Loucy (cell line): ENCODE measurements around the gene GULP1.

Experiments used
- H2AFZ ChIP-seq: fragments of 200-600 bp; sonication (generic); 2 replicates; pipeline ENCODE4 v1.6.0; 2016; ENCODE audit warnings: antibody characterized with exemption, mild to moderate bottlenecking, low read length, moderate library complexity
- H3F3A ChIP-seq: fragments of 200-600 bp; 2 replicates; pipeline ENCODE4 v1.6.0; 2016; ENCODE audit warnings: antibody characterized with exemption, low read depth, mild to moderate bottlenecking
- H3K27me3 ChIP-seq: fragments of 200-600 bp; sonication (generic); 2 replicates; pipeline ENCODE4 v1.6.1; 2014; ENCODE audit warnings: low read length, mild to moderate bottlenecking; ENCODE audit not compliant: insufficient read depth, poor library complexity, severe bottlenecking
- H3K36me3 ChIP-seq: fragments of 200-600 bp; sonication (generic); 2 replicates; pipeline ENCODE4 v1.6.1; 2016; ENCODE audit warnings: low read length; ENCODE audit not compliant: insufficient read depth
- H3K4me1 ChIP-seq: fragments of 200-600 bp; sonication (generic); 2 replicates; pipeline ENCODE4 v1.5.1; 2014; ENCODE audit warnings: low read length, mild to moderate bottlenecking; ENCODE audit not compliant: insufficient read depth, poor library complexity, severe bottlenecking
- H3K4me2 ChIP-seq: fragments of 200-600 bp; sonication (generic); 2 replicates; pipeline ENCODE4 v1.6.0; 2014; ENCODE audit warnings: antibody characterized with exemption, low read length, low read depth, mild to moderate bottlenecking; ENCODE audit not compliant: poor library complexity, severe bottlenecking
- H3K4me3 ChIP-seq: fragments of 200-600 bp; sonication (generic); 2 replicates; pipeline ENCODE4 v1.5.1; 2014; ENCODE audit warnings: low read length, mild to moderate bottlenecking, mixed read lengths; ENCODE audit not compliant: poor library complexity, severe bottlenecking
- H3K79me2 ChIP-seq: fragments of 200-600 bp; sonication (generic); 2 replicates; pipeline ENCODE4 v1.6.1; 2014; ENCODE audit warnings: low read length; ENCODE audit not compliant: insufficient read depth
- H3K9ac ChIP-seq: fragments of 200-600 bp; sonication (generic); 2 replicates; pipeline ENCODE4 v1.6.0; 2014; ENCODE audit warnings: mild to moderate bottlenecking, low read depth, low read length, moderate library complexity; ENCODE audit not compliant: poor library complexity, severe bottlenecking
- H3K9me2 ChIP-seq: fragments of 200-600 bp; sonication (generic); replicated peaks from 2 replicates; pipeline ENCODE4 v1.6.1; 2016; ENCODE audit warnings: low read depth, low read length, mixed read lengths
- H3K9me3 ChIP-seq: fragments of 200-600 bp; sonication (generic); 2 replicates; pipeline ENCODE4 v1.6.1; 2014; ENCODE audit warnings: mild to moderate bottlenecking, antibody characterized with exemption, low read length, low read depth; ENCODE audit not compliant: insufficient read depth
- H4K20me1 ChIP-seq: fragments of 200-600 bp; sonication (generic); 2 replicates; pipeline ENCODE4 v1.6.0; 2014; ENCODE audit warnings: antibody characterized with exemption, low read length, mild to moderate bottlenecking; ENCODE audit not compliant: insufficient read depth, poor library complexity, severe bottlenecking
- CTCF ChIP-seq: fragments of 200-600 bp; sonication (generic); conservative IDR thresholded peaks from 2 replicates; pipeline ENCODE4 v1.5.1; 2014; ENCODE audit warnings: mild to moderate bottlenecking, antibody characterized with exemption, low read length
- EZH2phosphoT487 ChIP-seq: fragments of 200-600 bp; IDR thresholded peaks from 2 replicates; pipeline ENCODE4 v1.6.1; 2018; ENCODE audit warnings: antibody characterized with exemption, mild to moderate bottlenecking, moderate library complexity, borderline replicate concordance

GULP1 gene

GRCh38 chr2:188276255-188276654 lies 15.4 kb upstream of the GULP1 start:
- Histone ChIP-seq H2AFZ (no peak overlapping the region), H3K4me3 (no peak overlapping the region), H3K79me2 (no peaks in the 10 kb centered on the region), H4K20me1 (no peaks in the 10 kb centered on the region), H3K9me3 (no peaks in the 10 kb centered on the region), H3K36me3 (no peaks in the 10 kb centered on the region), H3K4me1 (no peaks in the 10 kb centered on the region), H3K4me2 (no peak overlapping the region), H3K9me2 (no peaks in the 10 kb centered on the region), H3K9ac (no peak overlapping the region), H3F3A (no peaks in the 10 kb centered on the region), H3K27me3 (no peaks in the 10 kb centered on the region)
- TF ChIP-seq EZH2phosphoT487 (no peak), CTCF (no peak)

GRCh38 chr2:188277786-188278185 lies 13.9 kb upstream of the GULP1 start:
- no peak overlapping the region for H2AFZ ChIP-seq
- no peak overlapping the region for H3K4me3 ChIP-seq
- H3K9me3 ChIP-seq = no peaks in the 10 kb centered on the region
- no peaks in the 10 kb centered on the region for H3K36me3 ChIP-seq
- H3K4me1 ChIP-seq = no peaks in the 10 kb centered on the region
- H4K20me1 ChIP-seq = no peaks in the 10 kb centered on the region
- no peak for TF ChIP-seq EZH2phosphoT487
- TF ChIP-seq CTCF = no peak
- H3K79me2 ChIP-seq = no peaks in the 10 kb centered on the region
- H3F3A ChIP-seq = no peaks in the 10 kb centered on the region
- H3K9me2 ChIP-seq = no peaks in the 10 kb centered on the region
- no peak overlapping the region for H3K9ac ChIP-seq
- no peaks in the 10 kb centered on the region for H3K27me3 ChIP-seq
- H3K4me2 ChIP-seq = no peak overlapping the region

- Histone ChIP-seq H3F3A (no peaks in the 10 kb centered on the region), H3K9ac (no peak overlapping the region), H3K4me2 (no peak overlapping the region), H3K9me2 (no peaks in the 10 kb centered on the region), H3K27me3 (no peaks in the 10 kb centered on the region), H3K79me2 (no peaks in the 10 kb centered on the region), H4K20me1 (no peaks in the 10 kb centered on the region), H3K4me3 (no peak overlapping the region), H3K4me1 (no peaks in the 10 kb centered on the region), H3K9me3 (no peaks in the 10 kb centered on the region), H3K36me3 (no peaks in the 10 kb centered on the region), H2AFZ (no peak overlapping the region)
- no peak for TF ChIP-seq EZH2phosphoT487
- TF ChIP-seq CTCF = no peak
Measured at GRCh38 chr2:188278388-188279092, 13.1 kb upstream of the GULP1 start.
